HG02870 (cell line): ENCODE data around the gene SLIT1.
"Not testable (repeated sequence)": the region's sequence is repeated elsewhere in the genome, so short reads cannot be mapped to it uniquely, and the experiment has no call there.

Experiments
- ATAC-seq: cut with Tn5 transposase; IDR thresholded peaks from one replicate; pipeline ENCODE4 v1.9.1; 2021; ENCODE audit warnings: mild to moderate bottlenecking, moderate library complexity; ENCODE audit not compliant: unreplicated experiment

Gene SLIT1

GRCh38 chr10:97087296-97087695, 98.5 kb downstream of the SLIT1 start:
- ATAC-seq: no peak

DNA sequence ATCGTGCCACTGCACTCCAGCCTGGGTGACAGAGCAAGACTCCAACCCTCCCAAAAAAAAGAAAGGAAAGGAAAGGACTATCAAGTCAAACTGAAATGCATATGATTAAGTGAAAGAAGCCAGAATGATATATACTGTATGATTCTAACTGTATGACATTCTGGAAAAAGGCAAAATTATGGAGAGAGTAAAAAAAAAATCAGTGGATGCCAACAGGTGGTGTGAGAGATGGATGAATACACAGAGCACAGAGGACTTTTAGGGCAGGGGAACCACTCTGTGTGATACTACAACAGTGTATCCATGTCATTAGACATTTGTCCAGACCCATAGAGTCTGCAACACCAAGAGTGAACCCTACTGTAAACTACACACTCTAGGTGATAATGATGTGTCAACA, 99.2 kb downstream of the SLIT1 start:
- no peak for ATAC-seq

GRCh38 chr10:97083228-97083829, 102.4 kb downstream of the SLIT1 start:
- no peak for ATAC-seq

DNA sequence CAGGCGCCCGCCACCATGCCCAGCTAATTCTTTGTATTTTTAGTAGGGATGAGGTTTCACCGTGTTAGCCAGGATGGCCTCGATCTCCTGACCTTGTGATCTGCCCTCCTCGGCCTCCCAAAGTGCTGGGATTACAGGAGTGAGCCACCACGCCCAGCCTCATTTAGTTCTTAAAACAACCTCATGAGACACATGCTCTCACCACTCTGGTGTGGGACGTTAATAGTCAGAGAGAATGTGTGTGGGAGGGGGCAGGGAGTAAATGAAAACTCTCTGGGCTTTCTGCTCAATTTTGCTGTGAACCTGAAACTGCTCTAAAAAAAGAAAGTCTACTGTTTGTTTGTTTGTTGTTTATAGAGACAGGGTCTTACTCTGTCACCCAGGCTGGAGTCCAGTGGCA, 103.2 kb downstream of the SLIT1 start:
- not testable (repeated sequence) for ATAC-seq

- no peak for ATAC-seq
Measured at GRCh38 chr10:97081621-97082235, 104.0 kb downstream of the SLIT1 start.

GRCh38 chr10:97080051-97080776, 105.5 kb downstream of the SLIT1 start:
- no peak for ATAC-seq

- ATAC-seq: no peak
Measured at GRCh38 chr10:97079448-97079847, 106.3 kb downstream of the SLIT1 start.

DNA sequence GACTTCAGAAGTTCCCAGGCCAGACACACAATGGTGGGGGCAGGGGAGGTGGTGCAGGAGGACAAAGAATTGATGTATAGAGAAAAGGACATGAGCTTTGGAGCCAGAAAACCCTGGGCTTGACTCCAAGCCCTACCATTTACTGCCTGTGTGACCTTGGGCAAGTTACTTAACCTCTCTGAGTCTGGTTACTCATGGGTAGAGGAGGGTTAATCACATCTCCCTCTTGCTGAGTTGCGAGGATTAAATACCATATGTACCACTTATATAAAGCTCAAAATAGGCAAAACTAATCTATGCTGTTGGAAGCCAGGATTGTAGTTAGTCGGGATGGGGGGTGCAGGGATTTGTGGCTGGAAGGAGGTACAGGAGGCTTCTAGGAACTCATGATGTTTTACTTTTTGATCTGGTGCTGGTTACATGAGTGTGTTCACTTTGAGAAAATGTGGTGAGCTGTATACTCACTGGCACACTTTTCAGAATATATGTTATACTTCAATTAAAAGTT, 106.8 kb downstream of the SLIT1 start:
- ATAC-seq: no peak

GRCh38 chr10:97078261-97078937, 107.4 kb downstream of the SLIT1 start:
- no peak for ATAC-seq

DNA sequence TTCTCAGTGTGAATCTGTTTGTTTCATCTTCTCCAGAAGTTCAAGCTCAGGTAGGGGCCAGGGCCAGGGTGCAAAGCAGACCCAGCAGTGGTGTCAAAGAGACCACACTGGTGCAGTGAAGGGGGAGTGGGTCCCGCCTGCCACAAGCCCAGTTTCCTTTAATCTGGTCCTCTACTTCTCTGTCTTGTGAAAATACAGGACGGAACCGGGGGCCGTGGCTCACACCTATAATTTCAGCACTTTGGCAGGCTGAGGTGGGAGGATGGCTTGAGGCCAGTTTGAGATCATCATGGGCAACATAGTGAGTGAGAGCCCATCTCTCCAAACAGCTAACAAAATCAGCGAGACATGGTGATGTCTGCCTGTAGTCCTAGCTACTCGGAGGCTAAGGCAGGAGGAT, 109.0 kb downstream of the SLIT1 start:
- ATAC-seq: no peak

- no peak for ATAC-seq
Measured at GRCh38 chr10:97075961-97076525, 109.7 kb downstream of the SLIT1 start.

DNA sequence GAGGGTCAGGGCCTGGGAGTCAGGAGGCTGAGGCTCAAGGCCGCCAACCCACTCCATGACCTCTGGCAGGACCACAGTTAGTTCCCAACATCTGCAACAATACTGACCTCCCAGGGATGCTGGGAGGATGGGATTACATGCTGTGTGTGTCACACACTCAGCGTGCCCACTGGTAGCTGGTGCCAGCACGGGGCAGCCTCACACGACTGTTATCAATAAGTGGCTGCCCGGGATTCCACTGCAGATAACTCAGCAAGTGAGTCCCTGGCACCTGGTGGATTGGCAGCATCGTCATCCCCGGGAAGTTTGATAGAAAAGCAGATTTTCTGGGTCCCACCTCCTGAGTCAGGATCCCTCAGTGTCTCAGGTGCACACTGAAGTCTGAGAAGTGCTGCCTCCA, 110.3 kb downstream of the SLIT1 start:
- ATAC-seq: no peak

DNA sequence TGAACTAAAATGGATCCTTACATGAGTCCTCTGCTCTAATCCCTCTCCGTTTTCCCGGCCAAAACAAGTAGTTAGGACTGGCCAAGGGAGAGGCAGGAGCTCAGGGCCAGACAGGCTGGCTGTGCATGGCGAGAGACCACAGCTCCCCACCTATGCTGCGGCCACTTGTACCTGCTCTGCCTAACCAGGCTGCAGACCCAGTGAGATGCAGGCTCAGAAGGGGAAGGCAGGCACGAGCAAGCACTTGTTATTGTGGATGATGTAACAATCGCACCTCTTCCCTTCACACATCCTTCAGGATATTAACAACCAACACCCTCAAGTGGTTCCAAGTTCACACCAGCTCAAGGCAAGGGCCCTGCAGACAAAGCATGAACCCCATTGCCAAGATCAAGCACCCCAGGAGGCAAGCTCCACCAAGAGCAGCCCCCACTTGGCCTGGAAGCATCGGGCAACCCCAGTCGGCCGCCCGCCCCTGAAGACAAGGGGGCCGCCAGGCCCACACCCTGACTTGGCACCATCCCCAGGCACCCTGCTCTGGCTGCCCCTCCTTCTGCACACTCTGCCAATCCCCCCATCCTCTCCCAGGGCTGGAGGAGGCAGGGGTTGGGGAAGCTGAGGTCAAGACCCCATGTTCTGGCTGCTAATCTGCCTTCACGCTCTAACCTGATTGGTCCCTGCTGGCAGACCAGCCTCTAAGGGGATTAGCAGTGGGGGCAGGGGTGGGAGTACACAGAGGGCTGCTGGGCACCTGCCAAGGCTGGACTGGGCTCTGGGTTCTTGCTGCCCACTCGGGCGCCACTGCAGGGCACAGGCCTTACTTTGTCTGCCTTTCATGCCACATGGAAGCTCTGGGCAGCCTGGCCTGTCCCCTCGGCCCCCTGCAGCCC, 111.3 kb downstream of the SLIT1 start:
- no peak for ATAC-seq

GRCh38 chr10:97072851-97073665, 112.7 kb downstream of the SLIT1 start:
- ATAC-seq: no peak

GRCh38 chr10:97071496-97071895, 114.3 kb downstream of the SLIT1 start:
- ATAC-seq: no peak

DNA sequence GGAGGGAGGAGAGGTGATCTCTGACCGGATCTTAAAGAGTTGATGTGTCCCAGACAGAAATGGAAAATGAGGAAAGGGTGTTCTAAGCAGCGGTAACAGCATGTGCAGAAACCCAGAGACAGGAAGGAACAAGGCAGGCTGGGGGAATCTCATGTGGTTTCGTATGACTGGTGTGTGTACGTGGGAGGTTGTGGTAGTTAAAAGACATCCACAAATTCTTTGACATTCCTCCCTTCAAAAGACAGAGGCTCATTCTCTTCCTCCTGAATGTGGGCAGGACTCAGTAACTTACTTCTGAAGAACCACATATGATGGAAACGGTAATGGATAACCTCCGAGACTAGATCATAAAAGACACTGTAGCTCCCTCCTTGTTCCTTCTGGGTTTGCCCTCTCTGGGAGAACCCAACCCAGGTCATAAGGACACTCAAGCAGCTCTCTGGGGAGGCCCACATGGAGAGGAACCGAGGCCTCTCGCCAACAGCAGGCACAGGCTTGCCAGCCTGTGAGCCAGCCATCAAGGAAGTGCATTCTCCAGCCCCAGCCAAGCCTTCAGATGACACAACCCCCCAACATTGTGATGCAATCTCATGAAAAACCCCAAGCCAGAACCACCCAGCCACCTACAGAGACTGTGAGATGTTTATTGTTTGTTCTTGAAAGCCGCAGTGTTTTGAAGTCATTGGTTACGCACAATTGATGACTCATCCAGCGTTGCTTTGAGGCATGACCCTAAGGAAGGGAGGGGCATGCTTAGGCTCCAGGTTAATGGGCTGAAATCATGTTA, 116.0 kb downstream of the SLIT1 start:
- no peak for ATAC-seq

- ATAC-seq: no peak
Measured at GRCh38 chr10:97069026-97069425, 116.7 kb downstream of the SLIT1 start.

DNA sequence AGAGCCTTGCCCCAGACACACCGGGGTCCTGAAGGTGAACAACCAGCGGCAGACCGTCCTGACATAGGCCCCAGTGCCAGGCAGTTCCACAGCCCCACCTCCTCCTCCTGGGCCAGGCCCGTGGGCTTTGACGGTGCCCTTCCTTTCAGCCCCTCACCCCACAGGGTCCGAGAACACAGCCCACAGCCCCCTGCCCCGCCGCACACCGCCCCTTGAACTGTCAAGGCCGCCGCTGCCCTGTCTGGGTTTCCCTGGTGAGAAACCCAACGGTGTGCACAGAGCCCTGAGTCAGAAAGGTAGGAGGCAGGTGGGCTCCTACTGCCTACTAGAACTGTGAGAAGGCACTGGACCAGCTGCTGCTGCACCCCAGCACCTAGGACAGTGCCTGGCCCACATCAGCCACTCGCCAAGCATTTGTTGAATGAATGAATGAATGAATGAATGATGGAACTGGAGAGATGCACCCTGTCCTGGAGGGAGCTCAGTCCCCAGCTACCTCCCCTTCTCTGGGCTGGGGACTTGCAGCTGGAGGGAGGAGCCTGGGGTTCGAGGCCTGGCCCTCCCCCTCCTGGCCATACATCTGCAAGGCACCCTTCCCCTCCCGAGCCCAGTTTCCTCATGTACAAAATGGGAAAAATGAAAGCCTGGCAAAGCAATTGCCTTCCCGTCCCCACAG, 117.9 kb downstream of the SLIT1 start:
- ATAC-seq: no peak
